Measurements from ENCODE around the gene ELOVL5.

Gene ELOVL5

GRCh38 chr6:53282741-53283140, 66.0 kb downstream of the ELOVL5 start:
- H3K4me1 ChIP-seq (ENCODE audit: insufficient read depth, low read length): peaks cover 15% of the 10 kb centered on the region
- no peak overlapping the region for H3K27ac ChIP-seq (ENCODE audit: low read depth, low read length)
- H3K27me3 ChIP-seq (ENCODE audit: control insufficient read depth in 1 of 2, insufficient read depth in 2 of 2, low read length in 2 of 2): no peaks in the 10 kb centered on the region
- peaks cover 7% of the 10 kb centered on the region for H3K36me3 ChIP-seq (ENCODE audit: insufficient read depth, low read length)
- no peaks in the 10 kb centered on the region for H3K9me3 ChIP-seq (ENCODE audit: low read length)
- no peak overlapping the region for H3K4me3 ChIP-seq (ENCODE audit: low read depth in 1 of 2, low read length in 2 of 2)
- no peak overlapping the region for H3K9ac ChIP-seq (ENCODE audit: low read length)

GRCh38 chr6:53282234-53282633, 66.5 kb downstream of the ELOVL5 start:
- Histone ChIP-seq H3K27ac (ENCODE audit: low read depth, low read length) (no peak overlapping the region), H3K9ac (ENCODE audit: low read length) (no peak overlapping the region)

GRCh38 chr6:53281518-53282215, 67.1 kb downstream of the ELOVL5 start:
- Histone ChIP-seq H3K27ac (ENCODE audit: low read depth, low read length) (no peak overlapping the region), H3K9me3 (ENCODE audit: low read length) (no peaks in the 10 kb centered on the region), H3K4me3 (ENCODE audit: low read depth in 1 of 2, low read length in 2 of 2) (no peak overlapping the region), H3K27me3 (ENCODE audit: control insufficient read depth in 1 of 2, insufficient read depth in 2 of 2, low read length in 2 of 2) (no peaks in the 10 kb centered on the region), H3K9ac (ENCODE audit: low read length) (no peak overlapping the region), H3K4me1 (ENCODE audit: insufficient read depth, low read length) (peaks cover 15% of the 10 kb centered on the region), H3K36me3 (ENCODE audit: insufficient read depth, low read length) (peaks cover 8% of the 10 kb centered on the region)

More at GRCh38 chr6:53282234-53282633, 66.5 kb downstream of the ELOVL5 start:
- H3K9me3 ChIP-seq (ENCODE audit: low read length): no peaks in the 10 kb centered on the region
- H3K4me1 ChIP-seq (ENCODE audit: insufficient read depth, low read length): peaks cover 15% of the 10 kb centered on the region
- H3K27me3 ChIP-seq (ENCODE audit: control insufficient read depth in 1 of 2, insufficient read depth in 2 of 2, low read length in 2 of 2): no peaks in the 10 kb centered on the region
- H3K4me3 ChIP-seq (ENCODE audit: low read depth in 1 of 2, low read length in 2 of 2): no peak overlapping the region
- H3K36me3 ChIP-seq (ENCODE audit: insufficient read depth, low read length): peaks cover 7% of the 10 kb centered on the region

DNA sequence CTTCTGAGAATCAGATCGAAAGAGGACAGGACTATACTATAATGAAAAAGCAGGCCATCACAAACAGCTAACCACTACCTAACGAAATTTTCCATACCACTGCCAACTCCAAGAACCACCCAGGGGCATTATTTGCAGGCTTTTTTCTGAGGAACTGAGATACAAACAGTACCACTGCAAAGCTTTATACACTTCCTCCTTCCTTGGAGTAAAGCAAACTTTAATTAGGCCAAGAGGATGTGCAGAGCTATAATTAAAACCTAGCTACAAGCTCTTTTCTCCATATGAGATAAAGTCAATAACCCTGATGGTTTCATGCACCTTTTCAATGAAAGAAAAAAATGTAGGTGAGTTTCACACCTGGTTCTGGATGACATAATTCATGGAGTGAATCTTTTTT, 68.5 kb downstream of the ELOVL5 start:
- Histone ChIP-seq H3K4me1 (ENCODE audit: insufficient read depth, low read length) (peaks cover 15% of the 10 kb centered on the region), H3K4me3 (ENCODE audit: low read depth in 1 of 2, low read length in 2 of 2) (no peak overlapping the region), H3K36me3 (ENCODE audit: insufficient read depth, low read length) (peaks cover 13% of the 10 kb centered on the region), H3K9me3 (ENCODE audit: low read length) (no peaks in the 10 kb centered on the region), H3K27ac (ENCODE audit: low read depth, low read length) (no peak overlapping the region), H3K9ac (ENCODE audit: low read length) (no peak overlapping the region), H3K27me3 (ENCODE audit: control insufficient read depth in 1 of 2, insufficient read depth in 2 of 2, low read length in 2 of 2) (no peaks in the 10 kb centered on the region)

DNA sequence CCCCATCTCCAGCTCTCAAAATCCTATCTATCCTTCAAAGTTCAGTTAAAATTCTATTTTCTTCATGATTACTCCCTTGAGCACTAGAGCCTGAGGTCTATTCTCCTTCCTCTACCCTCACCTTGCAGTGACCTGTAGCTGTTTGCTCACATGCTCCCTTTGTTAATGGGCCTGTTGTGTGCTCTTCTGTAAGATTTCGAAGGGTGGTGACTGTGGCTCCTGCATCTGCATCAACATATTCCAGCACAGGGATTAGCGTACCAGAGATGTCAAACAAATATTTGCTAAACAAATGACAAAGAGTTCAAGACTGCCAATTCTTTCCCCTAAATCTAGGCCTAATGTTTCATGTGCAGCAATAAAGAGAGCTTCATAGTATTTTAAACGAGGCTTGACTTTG, 69.5 kb downstream of the ELOVL5 start:
- Histone ChIP-seq H3K4me3 (ENCODE audit: low read depth in 1 of 2, low read length in 2 of 2) (no peak overlapping the region), H3K9me3 (ENCODE audit: low read length) (no peaks in the 10 kb centered on the region), H3K27me3 (ENCODE audit: control insufficient read depth in 1 of 2, insufficient read depth in 2 of 2, low read length in 2 of 2) (no peaks in the 10 kb centered on the region), H3K4me1 (ENCODE audit: insufficient read depth, low read length) (peaks cover 15% of the 10 kb centered on the region), H3K27ac (ENCODE audit: low read depth, low read length) (no peak overlapping the region), H3K36me3 (ENCODE audit: insufficient read depth, low read length) (peaks cover 18% of the 10 kb centered on the region), H3K9ac (ENCODE audit: low read length) (no peak overlapping the region)

DNA sequence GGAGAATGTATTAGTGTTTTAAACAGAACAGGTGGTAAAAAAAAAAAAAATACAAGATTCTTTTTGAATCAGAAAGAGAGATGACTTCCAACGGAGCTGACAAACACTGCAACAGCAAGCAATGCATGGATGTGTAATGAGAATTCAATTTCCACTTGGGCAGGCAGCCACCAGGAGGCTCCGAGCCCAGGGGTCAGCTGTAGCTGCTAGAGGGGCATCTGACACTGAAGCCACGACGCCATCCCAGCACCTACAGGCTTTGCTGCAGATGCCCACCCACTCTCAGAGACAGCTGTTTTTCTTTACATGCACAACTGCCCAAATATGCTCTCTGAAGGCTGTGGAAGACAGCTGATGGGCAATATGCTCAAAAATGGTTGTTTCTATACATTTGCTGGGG, 75.4 kb downstream of the ELOVL5 start:
- Histone ChIP-seq H3K9me3 (ENCODE audit: low read length) (no peaks in the 10 kb centered on the region), H3K27ac (ENCODE audit: low read depth, low read length) (no peak overlapping the region), H3K4me1 (ENCODE audit: insufficient read depth, low read length) (no peaks in the 10 kb centered on the region), H3K9ac (ENCODE audit: low read length) (no peak overlapping the region), H3K4me3 (ENCODE audit: low read depth in 1 of 2, low read length in 2 of 2) (no peak overlapping the region), H3K27me3 (ENCODE audit: control insufficient read depth in 1 of 2, insufficient read depth in 2 of 2, low read length in 2 of 2) (no peaks in the 10 kb centered on the region), H3K36me3 (ENCODE audit: insufficient read depth, low read length) (peaks cover 42% of the 10 kb centered on the region)

DNA sequence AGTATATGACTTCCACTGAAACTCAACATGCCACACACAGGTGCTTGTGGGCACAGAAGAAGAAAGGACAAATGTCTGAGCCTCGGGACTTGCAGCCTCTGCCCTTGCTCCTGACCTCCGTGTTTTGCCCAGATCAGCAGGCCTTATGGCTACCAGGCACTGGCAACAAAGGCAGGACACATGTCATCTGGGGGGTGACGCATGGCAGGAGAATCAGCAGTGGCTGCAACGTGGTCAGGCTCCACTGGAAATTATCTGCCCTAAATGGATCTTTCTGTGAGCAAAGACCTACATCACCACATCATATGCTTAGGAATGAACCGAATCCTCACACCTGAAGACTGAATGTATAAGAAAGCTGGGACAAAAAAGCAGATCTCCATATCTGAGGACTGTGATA, 78.9 kb downstream of the ELOVL5 start:
- no peaks in the 10 kb centered on the region for H3K4me1 ChIP-seq (ENCODE audit: insufficient read depth, low read length)
- H3K9ac ChIP-seq (ENCODE audit: low read length): no peak overlapping the region
- H3K27me3 ChIP-seq (ENCODE audit: control insufficient read depth in 1 of 2, insufficient read depth in 2 of 2, low read length in 2 of 2): no peaks in the 10 kb centered on the region
- peaks cover 43% of the 10 kb centered on the region for H3K36me3 ChIP-seq (ENCODE audit: insufficient read depth, low read length)
- no peaks in the 10 kb centered on the region for H3K9me3 ChIP-seq (ENCODE audit: low read length)
- H3K4me3 ChIP-seq (ENCODE audit: low read depth in 1 of 2, low read length in 2 of 2): no peak overlapping the region
- no peak overlapping the region for H3K27ac ChIP-seq (ENCODE audit: low read depth, low read length)

GRCh38 chr6:53268858-53269608, 79.7 kb downstream of the ELOVL5 start:
- Histone ChIP-seq H3K36me3 (ENCODE audit: insufficient read depth, low read length) (peaks cover 41% of the 10 kb centered on the region), H3K27me3 (ENCODE audit: control insufficient read depth in 1 of 2, insufficient read depth in 2 of 2, low read length in 2 of 2) (no peaks in the 10 kb centered on the region), H3K9ac (ENCODE audit: low read length) (no peak overlapping the region), H3K4me3 (ENCODE audit: low read depth in 1 of 2, low read length in 2 of 2) (no peak overlapping the region), H3K27ac (ENCODE audit: low read depth, low read length) (no peak overlapping the region), H3K9me3 (ENCODE audit: low read length) (no peaks in the 10 kb centered on the region), H3K4me1 (ENCODE audit: insufficient read depth, low read length) (no peaks in the 10 kb centered on the region)

- no peaks in the 10 kb centered on the region for H3K4me1 ChIP-seq (ENCODE audit: insufficient read depth, low read length)
- peaks cover 37% of the 10 kb centered on the region for H3K36me3 ChIP-seq (ENCODE audit: insufficient read depth, low read length)
- H3K9ac ChIP-seq (ENCODE audit: low read length): no peak overlapping the region
- no peaks in the 10 kb centered on the region for H3K27me3 ChIP-seq (ENCODE audit: control insufficient read depth in 1 of 2, insufficient read depth in 2 of 2, low read length in 2 of 2)
- no peak overlapping the region for H3K4me3 ChIP-seq (ENCODE audit: low read depth in 1 of 2, low read length in 2 of 2)
- no peak overlapping the region for H3K27ac ChIP-seq (ENCODE audit: low read depth, low read length)
- no peaks in the 10 kb centered on the region for H3K9me3 ChIP-seq (ENCODE audit: low read length)
Observed at GRCh38 chr6:53266553-53267090, 82.1 kb downstream of the ELOVL5 start.

DNA sequence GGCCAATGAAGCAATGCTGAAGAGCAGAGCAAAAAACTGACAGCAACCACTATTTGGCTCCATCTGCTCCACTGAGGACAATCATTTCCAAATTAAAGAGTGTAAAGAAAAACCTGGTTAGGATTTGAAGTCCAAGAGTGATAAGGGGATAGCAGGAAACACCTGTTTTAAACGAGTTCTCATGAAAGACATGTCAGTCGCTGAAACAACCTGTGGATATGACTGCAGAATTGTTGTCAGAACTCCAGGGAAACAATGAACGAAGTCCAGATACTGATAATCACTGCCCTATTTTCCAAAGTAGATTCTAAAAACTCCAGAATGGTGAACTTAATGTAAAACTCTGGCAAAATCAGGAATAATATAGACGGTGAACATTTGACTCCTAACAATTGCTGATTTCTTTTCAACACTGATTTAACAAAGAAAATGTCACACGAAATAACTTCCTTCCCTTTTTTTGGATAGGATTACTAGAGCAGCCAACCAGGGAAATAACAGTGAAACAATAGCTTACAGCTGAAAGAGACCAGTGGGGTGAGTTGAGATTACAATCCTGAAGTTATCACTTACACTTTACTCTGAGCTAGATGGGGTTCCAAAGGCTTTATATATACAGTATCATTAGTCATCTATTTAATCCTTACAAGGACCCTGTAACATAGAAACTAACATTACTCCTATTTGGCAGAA, 83.7 kb downstream of the ELOVL5 start:
- Histone ChIP-seq H3K36me3 (ENCODE audit: insufficient read depth, low read length) (peaks cover 36% of the 10 kb centered on the region), H3K4me3 (ENCODE audit: low read depth in 1 of 2, low read length in 2 of 2) (no peak overlapping the region), H3K27me3 (ENCODE audit: control insufficient read depth in 1 of 2, insufficient read depth in 2 of 2, low read length in 2 of 2) (no peaks in the 10 kb centered on the region), H3K9me3 (ENCODE audit: low read length) (no peaks in the 10 kb centered on the region), H3K4me1 (ENCODE audit: insufficient read depth, low read length) (no peaks in the 10 kb centered on the region), H3K27ac (ENCODE audit: low read depth, low read length) (no peak overlapping the region), H3K9ac (ENCODE audit: low read length) (no peak overlapping the region)

GRCh38 chr6:53264337-53264736, 84.4 kb downstream of the ELOVL5 start:
- Histone ChIP-seq H3K4me3 (ENCODE audit: low read depth in 1 of 2, low read length in 2 of 2) (no peak overlapping the region), H3K27me3 (ENCODE audit: control insufficient read depth in 1 of 2, insufficient read depth in 2 of 2, low read length in 2 of 2) (no peaks in the 10 kb centered on the region), H3K36me3 (ENCODE audit: insufficient read depth, low read length) (peaks cover 29% of the 10 kb centered on the region), H3K4me1 (ENCODE audit: insufficient read depth, low read length) (no peaks in the 10 kb centered on the region), H3K9ac (ENCODE audit: low read length) (no peak overlapping the region), H3K9me3 (ENCODE audit: low read length) (no peaks in the 10 kb centered on the region), H3K27ac (ENCODE audit: low read depth, low read length) (no peak overlapping the region)
